SK-N-SH (cell line): Measurements from ENCODE around the gene KCNB1. TPM values are rescaled to one million over a fixed set of nuclear protein-coding genes. Genes with fewer than 3 reads are reported as not detected.

Source experiments
- CTCF ChIA-PET: fragments of 300-600, 350-600 bp; formaldehyde crosslinking; extraction: SDS; loops from one replicate; lab custom pipeline; 2021; lab: Yijun Ruan, JAX
- POLR2A ChIA-PET: fragments of 350-600 bp; sonication (Branson Sonifier 250); formaldehyde crosslinking; extraction: SDS; loops from one replicate; lab custom pipeline; 2020; ENCODE audit warnings: antibody characterized with exemption, inconsistent platforms; lab: Yijun Ruan, JAX
- DNase-seq: peaks from one replicate; pipeline ENCODE4 v3.0.0; 2012
- H2AFZ ChIP-seq: fragments of 200-600 bp; sonication (generic); 2 replicates; pipeline ENCODE4 v1.8.1; 2016; ENCODE audit warnings: antibody characterized with exemption, mild to moderate bottlenecking, low read depth
- H3F3A ChIP-seq: fragments of 200-600 bp; sonication (generic); replicated peaks from 2 replicates; pipeline ENCODE3; 2016; ENCODE audit warnings: antibody characterized with exemption, mild to moderate bottlenecking; ENCODE audit not compliant: insufficient read depth
- H3K27ac ChIP-seq, 2 experiments: fragments of 200-500 bp in 1 of 2; fragments of 200-600 bp in 1 of 2; sonication (Bioruptor generic) in 1 of 2; sonication (generic), shearing (Covaris generic) in 1 of 2; 2 replicates each; pipeline versions ENCODE4 v1.5.1 to v1.6.1; 2014 to 2016; ENCODE audit warnings: low read depth in 2 of 2, inconsistent platforms in 1 of 2, low read length in 1 of 2, mild to moderate bottlenecking in 1 of 2, mixed read lengths in 1 of 2
- H3K27me3 ChIP-seq: fragments of 200-600 bp; sonication (generic), shearing (Covaris generic); 2 replicates; pipeline ENCODE4 v1.6.1; 2016; ENCODE audit warnings: mixed run types; ENCODE audit not compliant: insufficient read depth
- H3K36me3 ChIP-seq, 2 experiments: fragments of 200-500 bp in 1 of 2; fragments of 200-600 bp in 1 of 2; sonication (Bioruptor generic) in 1 of 2; sonication (generic) in 1 of 2; replicated peaks in 1 of 2; 2 replicates each; pipeline versions ENCODE3 to v1.5.1; 2014 to 2016; ENCODE audit warnings: low read length in 1 of 2, mild to moderate bottlenecking in 1 of 2; ENCODE audit not compliant: insufficient read depth in 2 of 2, control insufficient read depth in 1 of 2
- H3K4me1 ChIP-seq, 2 experiments: fragments of 200-500 bp in 1 of 2; fragments of 200-600 bp in 1 of 2; sonication (Bioruptor generic) in 1 of 2; sonication (generic), shearing (Covaris generic) in 1 of 2; 2 replicates each; pipeline versions ENCODE4 v1.5.1 to v1.6.1; 2014 to 2016; ENCODE audit warnings: low read depth in 1 of 2, low read length in 1 of 2, mixed run types in 1 of 2; ENCODE audit not compliant: insufficient read depth in 2 of 2, control insufficient read depth in 1 of 2
- H3K4me2 ChIP-seq: fragments of 200-600 bp; sonication (generic), shearing (Covaris generic); 2 replicates; pipeline ENCODE4 v1.6.1; 2017; ENCODE audit warnings: mixed run types
- H3K4me3 ChIP-seq, 2 experiments: fragments of 200-500 bp in 1 of 2; fragments of 200-600 bp in 1 of 2; sonication (Bioruptor generic) in 1 of 2; sonication (generic), shearing (Covaris generic) in 1 of 2; 2 replicates each; pipeline versions ENCODE4 v1.5.1 to v1.8.1; 2014 to 2016; ENCODE audit warnings: low read depth in 2 of 2, inconsistent platforms in 1 of 2, low read length in 1 of 2, mild to moderate bottlenecking in 1 of 2, mixed read lengths in 1 of 2, moderate library complexity in 1 of 2
- H3K79me2 ChIP-seq: fragments of 200-600 bp; sonication (generic); 2 replicates; pipeline ENCODE4 v1.8.1; 2017; ENCODE audit warnings: mild to moderate bottlenecking; ENCODE audit not compliant: insufficient read depth
- H3K9ac ChIP-seq: fragments of 200-600 bp; sonication (generic); 2 replicates; pipeline ENCODE4 v1.6.1; 2017; ENCODE audit warnings: mixed run types
- H3K9me2 ChIP-seq: fragments of 200-600 bp; sonication (generic); 2 replicates; pipeline ENCODE4 v1.6.1; 2017; ENCODE audit warnings: mixed run types
- H3K9me3 ChIP-seq: fragments of 200-600 bp; sonication (generic); 2 replicates; pipeline ENCODE4 v1.6.1; 2017; ENCODE audit warnings: mixed run types, mild to moderate bottlenecking, moderate library complexity
- H4K20me1 ChIP-seq: fragments of 200-600 bp; sonication (generic); 2 replicates; pipeline ENCODE4 v1.6.1; 2017; ENCODE audit warnings: mild to moderate bottlenecking, mixed run types; ENCODE audit not compliant: insufficient read depth
- EP300 ChIP-seq, 2 experiments: IDR thresholded peaks; 2 replicates each; pipeline versions ENCODE4 v1.4.0 to v1.6.1; 2012; ENCODE audit warnings: borderline replicate concordance in 1 of 2, low read depth in 1 of 2, low read length in 1 of 2
- EZH2phosphoT487 ChIP-seq: fragments of 200-600 bp; sonication (generic); IDR thresholded peaks from 2 replicates; pipeline ENCODE4 v1.6.1; 2017; ENCODE audit warnings: low read depth, mixed run types, mild to moderate bottlenecking, antibody characterized with exemption, moderate library complexity, borderline replicate concordance
- FOSL2 ChIP-seq: IDR thresholded peaks from 2 replicates; pipeline ENCODE4 v1.4.0; 2012; ENCODE audit warnings: low read depth, mild to moderate bottlenecking, moderate library complexity, borderline replicate concordance
- GABPA ChIP-seq: IDR thresholded peaks from 2 replicates; pipeline ENCODE4 v1.4.0; 2012; ENCODE audit warnings: low read depth, mild to moderate bottlenecking
- JUND ChIP-seq: IDR thresholded peaks from 2 replicates; pipeline ENCODE4 v1.4.0; 2012
- NFIC ChIP-seq: IDR thresholded peaks from 2 replicates; pipeline ENCODE4 v1.4.0; 2012; ENCODE audit warnings: borderline replicate concordance
- NRF1 ChIP-seq: IDR thresholded peaks from 2 replicates; pipeline ENCODE4 v1.6.1; 2012; ENCODE audit warnings: low read depth, mild to moderate bottlenecking, low read length
- POLR2AphosphoS5 ChIP-seq: IDR thresholded peaks from 2 replicates; pipeline ENCODE4 v1.6.1; 2012; ENCODE audit warnings: low read depth, low read length
- TCF12 ChIP-seq: IDR thresholded peaks from 2 replicates; pipeline ENCODE4 v1.4.0; 2012
- TEAD4 ChIP-seq: IDR thresholded peaks from 2 replicates; pipeline ENCODE4 v1.4.0; 2012; ENCODE audit warnings: mild to moderate bottlenecking, borderline replicate concordance; ENCODE audit not compliant: insufficient read depth
- WGBS: methylation state at CpG from one replicate; pipeline ENCODE4 v1.1.6; 2017; ENCODE audit warnings: low lambda C conversion rate; 5-methylcytosine and 5-hydroxymethylcytosine counted together
- polyA plus RNA-seq, 3 experiments: library from polyadenylated mRNA; depleted of rRNA; stranded (reverse); fragments of >200 nt; gene quantifications; 2 replicates each; pipeline ENCODE4 v1.2.3, GENCODE V29; 2012
- TF ChIP-seq, protein P1 (sequence below): fragments of 150-350 bp; IDR thresholded peaks from 2 replicates; pipeline ENCODE4 v1.6.1; 2016; ENCODE audit warnings: mild to moderate bottlenecking, low read depth, low read length
- TF ChIP-seq, protein P2 (sequence below): IDR thresholded peaks from 2 replicates; pipeline ENCODE4 v1.4.0; 2012; ENCODE audit warnings: low read depth
- TF ChIP-seq, protein P3 (sequence below): IDR thresholded peaks from 2 replicates; pipeline ENCODE4; 2012
- TF ChIP-seq, protein P4 (sequence below): IDR thresholded peaks from 2 replicates; pipeline ENCODE4 v1.4.0; 2012; ENCODE audit warnings: low read depth, borderline replicate concordance
- TF ChIP-seq, protein P5 (sequence below): fragments of 200-600 bp; sonication (generic); IDR thresholded peaks from 2 replicates; pipeline ENCODE4 v1.6.1; 2017; ENCODE audit warnings: antibody characterized with exemption, mild to moderate bottlenecking, moderate library complexity
- TF ChIP-seq, protein P6 (sequence below): IDR thresholded peaks from 2 replicates; pipeline ENCODE4 v1.6.1; 2012; ENCODE audit warnings: mild to moderate bottlenecking, low read depth, low read length, moderate library complexity

Gene KCNB1
- polyA plus RNA-seq, 1 of the 3 experiments (the other 2 are of a cell fraction) = 0.82 TPM

DNA sequence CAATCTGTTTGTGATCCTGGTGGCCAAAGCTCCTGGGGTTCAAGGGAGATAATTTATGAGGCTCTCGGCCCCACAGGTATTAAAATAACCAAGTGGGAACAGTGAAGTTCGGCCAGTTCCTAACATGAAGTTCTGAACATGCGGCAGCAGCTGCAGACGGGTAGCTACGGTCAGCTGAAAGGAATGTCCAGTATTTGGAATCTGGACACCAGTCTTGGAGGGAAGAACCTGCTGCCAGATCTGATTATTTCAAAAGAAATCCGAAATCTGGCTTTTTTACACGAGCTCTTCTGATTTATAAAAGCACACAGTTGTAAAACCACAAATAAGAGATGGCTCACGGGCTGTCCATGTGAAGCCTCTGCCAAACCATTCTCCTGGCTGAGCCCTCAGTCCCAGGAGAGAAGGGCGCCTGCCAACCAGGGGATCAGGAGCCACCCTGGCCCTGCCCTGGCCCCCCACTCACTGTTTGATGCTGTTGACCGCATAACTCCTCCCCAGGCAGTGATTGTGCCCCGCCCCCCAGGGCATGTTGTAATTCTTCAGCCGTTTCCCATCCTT lies 28.2 kb upstream of the KCNB1 start:
- H3K27me3 ChIP-seq = no peaks in the 10 kb centered on the region
- peaks cover 8% of the 10 kb centered on the region for H3F3A ChIP-seq
- H3K9me3 ChIP-seq = no peaks in the 10 kb centered on the region
- H3K36me3 ChIP-seq = no peaks in the 10 kb centered on the region
- no peak overlapping the region for H3K9ac ChIP-seq
- no peaks in the 10 kb centered on the region for H4K20me1 ChIP-seq
- peak overlapping the region; percentile 70 for H3K4me2 ChIP-seq
- POLR2A ChIA-PET = no interaction called here
- 35% methylated on average over 12 of the region's 12 CpGs for WGBS
- DNase-seq = no peak
- H3K79me2 ChIP-seq = no peaks in the 10 kb centered on the region
- no peaks in the 10 kb centered on the region for H3K9me2 ChIP-seq
- H3K4me3 ChIP-seq = no peak overlapping the region
- H2AFZ ChIP-seq = no peak overlapping the region
- H3K27ac ChIP-seq = peak overlapping the region in 1 of 2 experiments; percentile 30; a peak in 1 of 4 replicates
- H3K4me1 ChIP-seq = peaks cover 6 to 9% of the 10 kb centered on the region in 2 experiments; a peak in 2 of 4 replicates
- CTCF ChIA-PET = interaction anchor here (0.7 to 15.8 kb wide), 9 partner anchors 12 to 188 kb away, joined by 3 to 317 read pairs (median 6); no protein-coding TSS in a partner anchor
- TF ChIP-seq, protein P1, sequence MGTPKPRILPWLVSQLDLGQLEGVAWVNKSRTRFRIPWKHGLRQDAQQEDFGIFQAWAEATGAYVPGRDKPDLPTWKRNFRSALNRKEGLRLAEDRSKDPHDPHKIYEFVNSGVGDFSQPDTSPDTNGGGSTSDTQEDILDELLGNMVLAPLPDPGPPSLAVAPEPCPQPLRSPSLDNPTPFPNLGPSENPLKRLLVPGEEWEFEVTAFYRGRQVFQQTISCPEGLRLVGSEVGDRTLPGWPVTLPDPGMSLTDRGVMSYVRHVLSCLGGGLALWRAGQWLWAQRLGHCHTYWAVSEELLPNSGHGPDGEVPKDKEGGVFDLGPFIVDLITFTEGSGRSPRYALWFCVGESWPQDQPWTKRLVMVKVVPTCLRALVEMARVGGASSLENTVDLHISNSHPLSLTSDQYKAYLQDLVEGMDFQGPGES = no peak
- peak; percentile 47; the same call in 1 of the 2 replicates for TF ChIP-seq TEAD4
- no peak for TF ChIP-seq GABPA
- peak; percentile 93 for TF ChIP-seq TCF12
- peak; percentile 71 for TF ChIP-seq FOSL2
- TF ChIP-seq, protein P2, sequence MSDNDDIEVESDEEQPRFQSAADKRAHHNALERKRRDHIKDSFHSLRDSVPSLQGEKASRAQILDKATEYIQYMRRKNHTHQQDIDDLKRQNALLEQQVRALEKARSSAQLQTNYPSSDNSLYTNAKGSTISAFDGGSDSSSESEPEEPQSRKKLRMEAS = peak; percentile 82; the same call in 1 of the 2 replicates
- TF ChIP-seq, protein P3, sequence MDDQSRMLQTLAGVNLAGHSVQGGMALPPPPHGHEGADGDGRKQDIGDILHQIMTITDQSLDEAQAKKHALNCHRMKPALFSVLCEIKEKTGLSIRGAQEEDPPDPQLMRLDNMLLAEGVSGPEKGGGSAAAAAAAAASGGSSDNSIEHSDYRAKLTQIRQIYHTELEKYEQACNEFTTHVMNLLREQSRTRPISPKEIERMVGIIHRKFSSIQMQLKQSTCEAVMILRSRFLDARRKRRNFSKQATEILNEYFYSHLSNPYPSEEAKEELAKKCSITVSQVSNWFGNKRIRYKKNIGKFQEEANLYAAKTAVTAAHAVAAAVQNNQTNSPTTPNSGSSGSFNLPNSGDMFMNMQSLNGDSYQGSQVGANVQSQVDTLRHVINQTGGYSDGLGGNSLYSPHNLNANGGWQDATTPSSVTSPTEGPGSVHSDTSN = peak; percentile 92
- TF ChIP-seq, protein P4, sequence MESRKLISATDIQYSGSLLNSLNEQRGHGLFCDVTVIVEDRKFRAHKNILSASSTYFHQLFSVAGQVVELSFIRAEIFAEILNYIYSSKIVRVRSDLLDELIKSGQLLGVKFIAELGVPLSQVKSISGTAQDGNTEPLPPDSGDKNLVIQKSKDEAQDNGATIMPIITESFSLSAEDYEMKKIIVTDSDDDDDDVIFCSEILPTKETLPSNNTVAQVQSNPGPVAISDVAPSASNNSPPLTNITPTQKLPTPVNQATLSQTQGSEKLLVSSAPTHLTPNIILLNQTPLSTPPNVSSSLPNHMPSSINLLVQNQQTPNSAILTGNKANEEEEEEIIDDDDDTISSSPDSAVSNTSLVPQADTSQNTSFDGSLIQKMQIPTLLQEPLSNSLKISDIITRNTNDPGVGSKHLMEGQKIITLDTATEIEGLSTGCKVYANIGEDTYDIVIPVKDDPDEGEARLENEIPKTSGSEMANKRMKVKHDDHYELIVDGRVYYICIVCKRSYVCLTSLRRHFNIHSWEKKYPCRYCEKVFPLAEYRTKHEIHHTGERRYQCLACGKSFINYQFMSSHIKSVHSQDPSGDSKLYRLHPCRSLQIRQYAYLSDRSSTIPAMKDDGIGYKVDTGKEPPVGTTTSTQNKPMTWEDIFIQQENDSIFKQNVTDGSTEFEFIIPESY = no peak
- peak in 1 of 2 experiments; percentile 72; a peak in 1 of 4 replicates for TF ChIP-seq EP300 (IDR thresholded peaks at IDR 0.05; ENCODE audit: borderline replicate concordance in 1 of 2, low read depth in 1 of 2, low read length in 1 of 2)
- TF ChIP-seq, protein P5, sequence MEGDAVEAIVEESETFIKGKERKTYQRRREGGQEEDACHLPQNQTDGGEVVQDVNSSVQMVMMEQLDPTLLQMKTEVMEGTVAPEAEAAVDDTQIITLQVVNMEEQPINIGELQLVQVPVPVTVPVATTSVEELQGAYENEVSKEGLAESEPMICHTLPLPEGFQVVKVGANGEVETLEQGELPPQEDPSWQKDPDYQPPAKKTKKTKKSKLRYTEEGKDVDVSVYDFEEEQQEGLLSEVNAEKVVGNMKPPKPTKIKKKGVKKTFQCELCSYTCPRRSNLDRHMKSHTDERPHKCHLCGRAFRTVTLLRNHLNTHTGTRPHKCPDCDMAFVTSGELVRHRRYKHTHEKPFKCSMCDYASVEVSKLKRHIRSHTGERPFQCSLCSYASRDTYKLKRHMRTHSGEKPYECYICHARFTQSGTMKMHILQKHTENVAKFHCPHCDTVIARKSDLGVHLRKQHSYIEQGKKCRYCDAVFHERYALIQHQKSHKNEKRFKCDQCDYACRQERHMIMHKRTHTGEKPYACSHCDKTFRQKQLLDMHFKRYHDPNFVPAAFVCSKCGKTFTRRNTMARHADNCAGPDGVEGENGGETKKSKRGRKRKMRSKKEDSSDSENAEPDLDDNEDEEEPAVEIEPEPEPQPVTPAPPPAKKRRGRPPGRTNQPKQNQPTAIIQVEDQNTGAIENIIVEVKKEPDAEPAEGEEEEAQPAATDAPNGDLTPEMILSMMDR = no peak
- TF ChIP-seq POLR2AphosphoS5 = 0 out of 2 replicates have a peak, but pooled peaks have one; percentile 16
- TF ChIP-seq EZH2phosphoT487 = no peak
- no peak for TF ChIP-seq NRF1
- peak; percentile 89 for TF ChIP-seq NFIC
- TF ChIP-seq JUND = peak; percentile 70
- TF ChIP-seq, protein P6, sequence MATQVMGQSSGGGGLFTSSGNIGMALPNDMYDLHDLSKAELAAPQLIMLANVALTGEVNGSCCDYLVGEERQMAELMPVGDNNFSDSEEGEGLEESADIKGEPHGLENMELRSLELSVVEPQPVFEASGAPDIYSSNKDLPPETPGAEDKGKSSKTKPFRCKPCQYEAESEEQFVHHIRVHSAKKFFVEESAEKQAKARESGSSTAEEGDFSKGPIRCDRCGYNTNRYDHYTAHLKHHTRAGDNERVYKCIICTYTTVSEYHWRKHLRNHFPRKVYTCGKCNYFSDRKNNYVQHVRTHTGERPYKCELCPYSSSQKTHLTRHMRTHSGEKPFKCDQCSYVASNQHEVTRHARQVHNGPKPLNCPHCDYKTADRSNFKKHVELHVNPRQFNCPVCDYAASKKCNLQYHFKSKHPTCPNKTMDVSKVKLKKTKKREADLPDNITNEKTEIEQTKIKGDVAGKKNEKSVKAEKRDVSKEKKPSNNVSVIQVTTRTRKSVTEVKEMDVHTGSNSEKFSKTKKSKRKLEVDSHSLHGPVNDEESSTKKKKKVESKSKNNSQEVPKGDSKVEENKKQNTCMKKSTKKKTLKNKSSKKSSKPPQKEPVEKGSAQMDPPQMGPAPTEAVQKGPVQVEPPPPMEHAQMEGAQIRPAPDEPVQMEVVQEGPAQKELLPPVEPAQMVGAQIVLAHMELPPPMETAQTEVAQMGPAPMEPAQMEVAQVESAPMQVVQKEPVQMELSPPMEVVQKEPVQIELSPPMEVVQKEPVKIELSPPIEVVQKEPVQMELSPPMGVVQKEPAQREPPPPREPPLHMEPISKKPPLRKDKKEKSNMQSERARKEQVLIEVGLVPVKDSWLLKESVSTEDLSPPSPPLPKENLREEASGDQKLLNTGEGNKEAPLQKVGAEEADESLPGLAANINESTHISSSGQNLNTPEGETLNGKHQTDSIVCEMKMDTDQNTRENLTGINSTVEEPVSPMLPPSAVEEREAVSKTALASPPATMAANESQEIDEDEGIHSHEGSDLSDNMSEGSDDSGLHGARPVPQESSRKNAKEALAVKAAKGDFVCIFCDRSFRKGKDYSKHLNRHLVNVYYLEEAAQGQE = peak; percentile 20; the same call in 1 of the 2 replicates
